MCF 10A (cell line): ENCODE measurements around the gene MAD2L2. TPM values are rescaled to one million over a fixed set of nuclear protein-coding genes. Genes with fewer than 3 reads are reported as not detected.

Experiments
- BruUV-seq: library from RNA; stranded (reverse); fragments of 400-500 nt; replicated peaks from 2 replicates; lab custom pipeline; 2021; lab: Mats Ljungman, UMichigan
- CTCF ChIA-PET: fragments of 300-600 bp; sonication (Branson Sonifier 250); formaldehyde crosslinking; extraction: SDS; loops from one replicate; lab custom pipeline; 2021; ENCODE audit warnings: antibody characterized with exemption, inconsistent platforms; lab: Yijun Ruan, JAX
- POLR2A ChIA-PET: fragments of 300-600, 350-650 bp; sonication (Branson Sonifier 250); formaldehyde crosslinking; extraction: SDS; loops from one replicate; lab custom pipeline; 2020; ENCODE audit warnings: antibody characterized with exemption, inconsistent platforms; lab: Yijun Ruan, JAX
- DNase-seq: peaks from one replicate; pipeline ENCODE4 v3.0.0-alpha.2; 2018; ENCODE audit not compliant: unreplicated experiment
- H3K27ac Mint-ChIP-seq: one replicate; pipeline ENCODE4 v1.8.0; 2022; ENCODE audit warnings: mild to moderate bottlenecking, low read depth, mixed read lengths; ENCODE audit not compliant: unreplicated experiment
- H3K27me3 Mint-ChIP-seq: one replicate; pipeline ENCODE4 v1.8.0; 2022; ENCODE audit warnings: mixed read lengths; ENCODE audit not compliant: insufficient read depth, unreplicated experiment
- H3K36me3 Mint-ChIP-seq: one replicate; pipeline ENCODE4 v1.8.0; 2022; ENCODE audit warnings: mild to moderate bottlenecking, moderate library complexity, mixed read lengths; ENCODE audit not compliant: insufficient read depth, unreplicated experiment
- H3K4me1 Mint-ChIP-seq: one replicate; pipeline ENCODE4 v1.8.0; 2022; ENCODE audit warnings: mixed read lengths; ENCODE audit not compliant: insufficient read depth, unreplicated experiment
- H3K4me3 Mint-ChIP-seq: one replicate; pipeline ENCODE4 v1.8.0; 2022; ENCODE audit warnings: mild to moderate bottlenecking, moderate library complexity, mixed read lengths; ENCODE audit not compliant: unreplicated experiment
- H3K9me3 Mint-ChIP-seq: one replicate; pipeline ENCODE4 v1.8.0; 2022; ENCODE audit warnings: mixed read lengths; ENCODE audit not compliant: unreplicated experiment
- intact Hi-C: fragments of 100-400 bp; cut with micrococcal nuclease; formaldehyde crosslinking; loops from 2 replicates; pipeline ENCODE4 v1.14.1; 2022
- total RNA-seq: library from RNA; stranded (reverse); gene quantifications from 2 replicates; pipeline ENCODE4 v1.2.3, GENCODE V29; 2022
- TF ChIP-seq, protein P1 (sequence below): fragments of 200-600 bp; IDR thresholded peaks from one replicate; pipeline ENCODE4 v1.8.0; 2022; ENCODE audit warnings: antibody characterized with exemption, mild to moderate bottlenecking; ENCODE audit not compliant: unreplicated experiment

The MAD2L2 gene
- total RNA-seq, 1 experiment from 2014 or later, result 46.3 TPM

DNA sequence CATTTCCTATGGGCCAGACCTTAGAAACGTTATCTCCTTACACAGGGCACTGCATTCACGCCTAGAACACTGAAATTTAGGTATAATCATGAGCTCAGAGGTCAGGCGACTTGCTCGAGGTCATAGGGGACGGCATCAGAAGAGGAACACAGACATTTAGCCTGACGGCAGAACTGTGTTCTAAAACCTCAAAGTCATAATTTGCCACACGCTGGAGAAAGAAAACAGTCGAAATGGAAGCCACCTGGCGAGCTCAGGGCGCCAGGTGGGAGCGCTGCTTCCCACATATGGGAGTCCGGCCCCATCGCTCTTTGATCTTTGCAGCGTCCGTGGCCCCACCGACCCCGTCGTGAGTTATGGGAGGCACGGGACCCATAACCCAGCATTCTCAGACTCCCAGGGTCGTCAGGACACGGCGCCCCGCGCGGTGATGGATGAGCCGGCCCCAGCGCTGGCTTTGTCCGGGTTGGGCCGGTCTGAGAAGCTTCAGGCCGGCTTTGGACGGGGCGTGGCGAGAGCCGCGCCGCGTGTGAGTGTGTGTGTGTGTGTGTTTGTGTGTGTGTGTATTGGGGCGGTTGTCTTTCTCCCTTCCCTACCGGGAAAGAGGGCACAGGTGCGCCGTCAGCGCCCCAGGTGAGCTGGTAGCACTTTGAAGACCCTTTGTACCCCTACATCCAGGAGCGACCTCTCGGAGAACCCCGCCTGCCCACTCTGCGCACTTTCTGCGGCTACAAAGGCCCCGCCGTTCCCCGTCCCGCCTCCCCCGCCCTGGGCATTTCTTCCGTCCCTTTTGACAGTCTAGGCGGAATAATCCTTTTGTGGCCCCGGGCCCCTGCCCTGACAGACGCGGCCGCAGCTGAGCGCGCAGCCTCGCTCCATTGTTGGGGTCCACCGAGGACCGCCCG lies 9.7 kb upstream of the MAD2L2 start:
- Mint-ChIP-seq H3K9me3 (no peaks in the 10 kb centered on the region), H3K27ac (no peak overlapping the region), H3K4me1 (peaks cover 18% of the 10 kb centered on the region), H3K4me3 (peak overlapping the region; percentile 8), H3K36me3 (no peaks in the 10 kb centered on the region), H3K27me3 (peaks cover 47% of the 10 kb centered on the region)
- BruUV-seq, result no TSS peak
- intact Hi-C loops, result no loop called here
- CTCF ChIA-PET, result no interaction called here
- no peak for DNase-seq
- POLR2A ChIA-PET, result interaction anchor here (1.1 to 1.4 kb wide), 4 partner anchors 9 to 218 kb away, joined by 3 to 5 read pairs (median 4); partner anchors contain the start of gene MAD2L2
- TF ChIP-seq, protein P1, sequence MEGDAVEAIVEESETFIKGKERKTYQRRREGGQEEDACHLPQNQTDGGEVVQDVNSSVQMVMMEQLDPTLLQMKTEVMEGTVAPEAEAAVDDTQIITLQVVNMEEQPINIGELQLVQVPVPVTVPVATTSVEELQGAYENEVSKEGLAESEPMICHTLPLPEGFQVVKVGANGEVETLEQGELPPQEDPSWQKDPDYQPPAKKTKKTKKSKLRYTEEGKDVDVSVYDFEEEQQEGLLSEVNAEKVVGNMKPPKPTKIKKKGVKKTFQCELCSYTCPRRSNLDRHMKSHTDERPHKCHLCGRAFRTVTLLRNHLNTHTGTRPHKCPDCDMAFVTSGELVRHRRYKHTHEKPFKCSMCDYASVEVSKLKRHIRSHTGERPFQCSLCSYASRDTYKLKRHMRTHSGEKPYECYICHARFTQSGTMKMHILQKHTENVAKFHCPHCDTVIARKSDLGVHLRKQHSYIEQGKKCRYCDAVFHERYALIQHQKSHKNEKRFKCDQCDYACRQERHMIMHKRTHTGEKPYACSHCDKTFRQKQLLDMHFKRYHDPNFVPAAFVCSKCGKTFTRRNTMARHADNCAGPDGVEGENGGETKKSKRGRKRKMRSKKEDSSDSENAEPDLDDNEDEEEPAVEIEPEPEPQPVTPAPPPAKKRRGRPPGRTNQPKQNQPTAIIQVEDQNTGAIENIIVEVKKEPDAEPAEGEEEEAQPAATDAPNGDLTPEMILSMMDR, result no peak

DNA sequence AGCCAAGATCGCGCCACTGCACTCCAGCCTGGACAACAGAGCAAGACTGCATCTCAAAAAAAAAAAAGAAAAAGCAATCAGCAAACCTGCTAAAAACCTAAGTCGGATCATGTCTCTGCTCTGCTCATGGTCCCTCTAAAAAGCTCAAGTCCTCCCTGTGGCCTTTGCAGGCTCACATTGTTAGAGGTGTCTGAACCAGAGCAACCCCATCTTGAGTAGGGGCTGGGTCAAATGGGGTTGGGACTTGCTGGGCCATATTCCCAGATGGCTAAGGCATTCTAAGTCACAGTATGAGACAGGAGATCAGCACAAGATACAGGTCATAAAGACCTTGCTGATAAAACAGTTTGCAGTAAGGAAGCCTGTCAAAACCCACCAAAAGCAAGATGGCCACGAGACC lies 7.6 kb upstream of the MAD2L2 start:
- no peak overlapping the region for H3K4me3 Mint-ChIP-seq
- intact Hi-C loops, result no loop called here
- ChIA-PET POLR2A (no interaction called here), CTCF (interaction anchor here (0.6 kb wide), 2 partner anchors 31 to 1166 kb away, joined by 3 to 4 read pairs; no protein-coding TSS in a partner anchor)
- no peaks in the 10 kb centered on the region for H3K36me3 Mint-ChIP-seq
- TF ChIP-seq, protein P1, result no peak
- no peak for DNase-seq
- peaks cover 40% of the 10 kb centered on the region for H3K27me3 Mint-ChIP-seq
- H3K9me3 Mint-ChIP-seq, result no peaks in the 10 kb centered on the region
- H3K27ac Mint-ChIP-seq, result no peak overlapping the region
- H3K4me1 Mint-ChIP-seq, result peaks cover 12% of the 10 kb centered on the region
- BruUV-seq, result no TSS peak

DNA sequence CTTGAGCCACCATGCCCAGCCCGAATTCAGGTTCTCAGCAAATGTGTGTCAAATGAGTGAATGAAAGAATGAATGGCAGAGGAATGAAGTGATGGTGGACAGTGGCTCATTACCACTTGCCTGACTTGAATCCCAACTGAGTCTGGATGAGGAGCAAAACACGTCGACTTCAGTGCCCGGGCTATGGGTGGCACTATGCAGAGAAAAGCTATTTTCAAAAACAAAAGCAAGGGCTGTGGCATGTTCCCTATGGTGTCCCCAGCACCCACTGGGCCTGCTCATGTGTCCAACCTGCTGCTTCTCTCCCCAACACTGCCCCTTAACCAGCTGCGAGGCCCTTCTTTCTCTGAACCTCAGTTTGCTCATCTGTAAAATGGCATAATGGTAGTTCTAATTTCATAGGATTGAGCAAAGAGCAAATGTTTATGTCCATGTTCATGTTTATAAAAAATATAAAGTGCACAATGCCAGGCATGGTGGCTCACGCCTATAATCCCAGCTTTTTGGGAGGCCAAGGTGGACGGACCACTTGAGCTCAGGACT lies 4.3 kb upstream of the MAD2L2 start:
- H3K36me3 Mint-ChIP-seq, result no peaks in the 10 kb centered on the region
- no TSS peak for BruUV-seq
- peaks cover 11% of the 10 kb centered on the region for H3K27me3 Mint-ChIP-seq
- H3K27ac Mint-ChIP-seq, result no peak overlapping the region
- H3K4me1 Mint-ChIP-seq, result peaks cover 5% of the 10 kb centered on the region
- ChIA-PET POLR2A (interaction anchor here (0.5 kb wide), 1 partner anchor 10 kb away, joined by 3 read pairs; no protein-coding TSS in a partner anchor), CTCF (no interaction called here)
- H3K9me3 Mint-ChIP-seq, result no peaks in the 10 kb centered on the region
- DNase-seq, result no peak
- no peak overlapping the region for H3K4me3 Mint-ChIP-seq
- intact Hi-C loops, result no loop called here
- TF ChIP-seq, protein P1, result no peak

DNA sequence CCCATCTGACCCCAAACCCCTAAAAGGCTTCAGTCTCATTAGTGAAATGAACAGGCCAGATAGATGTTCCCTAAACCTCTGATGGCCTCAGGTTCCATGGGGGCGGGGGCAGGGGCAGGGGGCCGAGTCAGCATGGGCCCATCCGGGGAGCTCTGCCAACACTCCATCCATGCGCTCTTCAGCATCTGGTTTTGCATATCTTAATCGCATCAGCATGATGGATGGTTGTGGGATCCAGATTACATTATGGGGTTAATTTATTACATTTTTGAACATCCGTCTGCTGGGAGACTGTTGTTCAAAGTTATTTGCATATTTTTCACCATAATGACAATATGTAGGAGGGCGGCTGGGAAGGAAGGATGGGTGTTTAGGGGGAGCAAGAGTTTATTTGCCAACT lies 3.1 kb upstream of the MAD2L2 start:
- CTCF ChIA-PET, result interaction anchor here (0.6 to 2.7 kb wide), 2 partner anchors 17 to 20 kb away, joined by 3 to 13 read pairs; partner anchors contain the start of gene FBXO6
- Mint-ChIP-seq H3K27me3 (no peaks in the 10 kb centered on the region), H3K27ac (no peak overlapping the region), H3K4me1 (peaks cover 5% of the 10 kb centered on the region), H3K4me3 (no peak overlapping the region), H3K36me3 (no peaks in the 10 kb centered on the region), H3K9me3 (no peaks in the 10 kb centered on the region)
- intact Hi-C loops, result no loop called here
- POLR2A ChIA-PET, result interaction anchor here (1.3 kb wide), 1 partner anchor 122 kb away, joined by 4 read pairs; the partner anchor contains the start of genes CLCN6 and MTHFR
- BruUV-seq, result no TSS peak
- no peak for DNase-seq
- TF ChIP-seq, protein P1, result no peak
